PC-9 (cell line): ENCODE results near the gene ULK3. TPM values are rescaled to one million over a fixed set of nuclear protein-coding genes. Genes with fewer than 3 reads are reported as not detected.
A peak's percentile ranks its signal among the peaks of the same experiment; 100 is the strongest.

Experiments
- BruUV-seq: library from RNA; stranded (reverse); fragments of 400-500 nt; replicated peaks from 2 replicates; lab custom pipeline; 2021; lab: Mats Ljungman, UMichigan
- CTCF ChIA-PET: fragments of 300-600 bp; sonication (Branson Sonifier 250); formaldehyde crosslinking; loops from one replicate; lab custom pipeline; 2022; ENCODE audit warnings: antibody characterized with exemption; lab: Charles Lee
- POLR2A ChIA-PET: fragments of 300-600 bp; sonication (Branson Sonifier 250); formaldehyde crosslinking; loops from one replicate; lab custom pipeline; 2022; ENCODE audit warnings: antibody characterized with exemption; ENCODE audit not compliant: unreplicated experiment; lab: Charles Lee
- DNase-seq, 2 experiments: peaks; one replicate each; pipeline versions ENCODE4 v3.0.0 to v3.0.0-alpha.2; 2015 to 2022; ENCODE audit warnings: mixed read lengths in 1 of 2
- H2AFZ ChIP-seq: fragments of 200-600 bp; sonication (generic); 2 replicates; pipeline ENCODE4 v1.8.1; 2017; ENCODE audit warnings: antibody characterized with exemption
- H3F3A ChIP-seq: fragments of 200-600 bp; sonication (generic); 2 replicates; pipeline ENCODE4 v1.8.1; 2017; ENCODE audit warnings: antibody characterized with exemption, mild to moderate bottlenecking, low read depth; ENCODE audit not compliant: insufficient read depth
- H3K27ac ChIP-seq: fragments of 200-600 bp; sonication (generic); 2 replicates; pipeline ENCODE4 v1.6.1; 2016; ENCODE audit warnings: mixed run types
- H3K27me3 ChIP-seq: fragments of 200-600 bp; sonication (generic); 2 replicates; pipeline ENCODE4 v1.6.1; 2016; ENCODE audit warnings: low read depth, mixed run types; ENCODE audit not compliant: insufficient read depth
- H3K36me3 ChIP-seq: fragments of 200-600 bp; sonication (generic); 2 replicates; pipeline ENCODE4 v1.6.1; 2016; ENCODE audit warnings: low read depth, mixed run types
- H3K4me1 ChIP-seq: fragments of 200-600 bp; sonication (generic); replicated peaks from 2 replicates; pipeline ENCODE4 v1.6.1; 2016; ENCODE audit warnings: mixed run types; ENCODE audit not compliant: insufficient read depth
- H3K4me2 ChIP-seq: fragments of 200-600 bp; sonication (generic); 2 replicates; pipeline ENCODE4 v1.6.1; 2017; ENCODE audit warnings: mixed run types
- H3K4me3 ChIP-seq: fragments of 200-600 bp; sonication (generic); 2 replicates; pipeline ENCODE4 v1.6.1; 2016; ENCODE audit warnings: mixed run types
- H3K79me2 ChIP-seq: fragments of 200-600 bp; sonication (generic); 2 replicates; pipeline ENCODE4 v1.6.1; 2017; ENCODE audit warnings: low read depth, mixed run types
- H3K9me2 ChIP-seq: fragments of 200-600 bp; sonication (generic); 2 replicates; pipeline ENCODE4 v1.8.1; 2017; ENCODE audit warnings: mild to moderate bottlenecking; ENCODE audit not compliant: insufficient read depth
- H3K9me3 ChIP-seq: fragments of 200-600 bp; sonication (generic); 2 replicates; pipeline ENCODE4 v1.8.1; 2016; ENCODE audit warnings: low read depth; ENCODE audit not compliant: insufficient read depth
- H4K20me1 ChIP-seq: fragments of 200-600 bp; sonication (generic); 2 replicates; pipeline ENCODE4 v1.8.1; 2017; ENCODE audit not compliant: insufficient read depth
- EZH2 ChIP-seq: fragments of 200-600 bp; sonication (generic); IDR thresholded peaks from 2 replicates; pipeline ENCODE4 v1.8.0; 2017; ENCODE audit warnings: antibody characterized with exemption, low read depth
- intact Hi-C: fragments of 100-400 bp; cut with micrococcal nuclease; formaldehyde crosslinking; loops from one replicate; pipeline ENCODE4 v1.10.0; 2022; ENCODE audit not compliant: unreplicated experiment
- total RNA-seq: library from RNA; stranded (reverse); gene quantifications from 2 replicates; pipeline ENCODE4 v1.2.3, GENCODE V29; 2021
- TF ChIP-seq, protein P1 (sequence below): fragments of 200-600 bp; sonication (generic); conservative IDR thresholded peaks from 2 replicates; pipeline ENCODE4 v1.6.1; 2017; ENCODE audit warnings: mixed run types, antibody characterized with exemption, mild to moderate bottlenecking, moderate library complexity

ULK3 gene
- total RNA-seq, 1 experiment from 2014 or later: 30.2 TPM

DNA sequence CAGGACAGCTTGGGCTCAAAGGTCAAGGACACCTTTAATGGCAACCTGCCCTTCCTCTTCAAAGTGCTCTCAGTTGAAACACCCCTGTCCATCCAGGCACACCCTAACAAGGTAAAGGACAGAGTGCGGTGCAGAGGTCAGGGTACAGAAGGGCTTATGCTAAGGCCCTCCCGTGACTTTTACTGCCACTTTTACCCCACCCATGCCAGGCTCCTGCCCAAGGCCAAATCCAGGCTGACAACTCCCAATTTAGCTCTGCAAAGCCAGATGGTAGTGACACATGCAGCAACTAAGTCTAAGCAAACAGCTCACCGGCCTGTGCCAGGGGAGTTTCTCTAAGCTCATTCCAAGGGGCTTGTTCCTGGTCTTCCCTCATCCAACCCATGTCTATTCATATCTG lies 48.5 kb upstream of the ULK3 start:
- peaks cover 29% of the 10 kb centered on the region for H3K4me1 ChIP-seq
- ChIA-PET CTCF (interaction anchor here (1.6 kb wide), 1 partner anchor 10 kb away, joined by 11 read pairs; no protein-coding TSS in a partner anchor), POLR2A (no interaction called here)
- no TSS peak for BruUV-seq
- H2AFZ ChIP-seq: no peak overlapping the region
- no peaks in the 10 kb centered on the region for H3K36me3 ChIP-seq
- H3K4me2 ChIP-seq: 0 out of 2 replicates have a peak overlapping the region, but pooled peaks have one; percentile 97
- H3K9me2 ChIP-seq: no peaks in the 10 kb centered on the region
- H3K79me2 ChIP-seq: peaks cover 14% of the 10 kb centered on the region
- no peaks in the 10 kb centered on the region; the same call in 1 of the 2 replicates for H3F3A ChIP-seq
- no peak overlapping the region for H3K27ac ChIP-seq
- DNase-seq: no peak
- no peak overlapping the region for H3K4me3 ChIP-seq
- no peaks in the 10 kb centered on the region for H4K20me1 ChIP-seq
- H3K27me3 ChIP-seq: no peaks in the 10 kb centered on the region
- TF ChIP-seq, protein P1, sequence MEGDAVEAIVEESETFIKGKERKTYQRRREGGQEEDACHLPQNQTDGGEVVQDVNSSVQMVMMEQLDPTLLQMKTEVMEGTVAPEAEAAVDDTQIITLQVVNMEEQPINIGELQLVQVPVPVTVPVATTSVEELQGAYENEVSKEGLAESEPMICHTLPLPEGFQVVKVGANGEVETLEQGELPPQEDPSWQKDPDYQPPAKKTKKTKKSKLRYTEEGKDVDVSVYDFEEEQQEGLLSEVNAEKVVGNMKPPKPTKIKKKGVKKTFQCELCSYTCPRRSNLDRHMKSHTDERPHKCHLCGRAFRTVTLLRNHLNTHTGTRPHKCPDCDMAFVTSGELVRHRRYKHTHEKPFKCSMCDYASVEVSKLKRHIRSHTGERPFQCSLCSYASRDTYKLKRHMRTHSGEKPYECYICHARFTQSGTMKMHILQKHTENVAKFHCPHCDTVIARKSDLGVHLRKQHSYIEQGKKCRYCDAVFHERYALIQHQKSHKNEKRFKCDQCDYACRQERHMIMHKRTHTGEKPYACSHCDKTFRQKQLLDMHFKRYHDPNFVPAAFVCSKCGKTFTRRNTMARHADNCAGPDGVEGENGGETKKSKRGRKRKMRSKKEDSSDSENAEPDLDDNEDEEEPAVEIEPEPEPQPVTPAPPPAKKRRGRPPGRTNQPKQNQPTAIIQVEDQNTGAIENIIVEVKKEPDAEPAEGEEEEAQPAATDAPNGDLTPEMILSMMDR: no peak
- TF ChIP-seq EZH2: no peak
- H3K9me3 ChIP-seq: no peaks in the 10 kb centered on the region
- intact Hi-C loops: no loop called here

DNA sequence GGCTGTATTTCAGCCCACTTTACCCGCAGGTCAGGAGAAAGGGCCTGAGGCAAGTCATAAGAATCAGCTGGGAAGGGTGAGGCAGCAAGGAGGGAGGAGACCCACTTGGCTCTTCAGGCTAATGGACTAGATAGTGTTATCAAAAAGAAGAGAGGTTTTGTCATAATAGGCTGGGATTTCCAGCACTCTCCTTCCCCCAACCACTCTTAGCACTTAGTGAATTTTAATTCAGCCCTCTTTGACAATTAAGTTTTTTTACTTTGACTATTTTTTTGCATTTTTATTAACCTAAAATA lies 47.7 kb upstream of the ULK3 start:
- intact Hi-C loops: no loop called here
- peak overlapping the region; percentile 97 for H3K4me2 ChIP-seq
- BruUV-seq: no TSS peak
- H3K9me3 ChIP-seq: no peaks in the 10 kb centered on the region
- H3K27me3 ChIP-seq: no peaks in the 10 kb centered on the region
- peaks cover 14% of the 10 kb centered on the region for H3K79me2 ChIP-seq
- H3K4me3 ChIP-seq: peak overlapping the region; percentile 70
- no peak overlapping the region for H3K27ac ChIP-seq
- CTCF ChIA-PET: interaction anchor here (0.6 kb wide), 1 partner anchor 17 kb away, joined by 3 read pairs; the partner anchor contains the start of gene SCAMP2
- H3K36me3 ChIP-seq: no peaks in the 10 kb centered on the region
- H2AFZ ChIP-seq: peak overlapping the region; percentile 78
- H3K9me2 ChIP-seq: no peaks in the 10 kb centered on the region
- no peaks in the 10 kb centered on the region for H4K20me1 ChIP-seq
- peaks cover 29% of the 10 kb centered on the region for H3K4me1 ChIP-seq
- POLR2A ChIA-PET: interaction anchor here (0.6 kb wide), 1 partner anchor 27 kb away, joined by 4 read pairs; no protein-coding TSS in a partner anchor
- no peak for DNase-seq
- no peaks in the 10 kb centered on the region; the same call in 1 of the 2 replicates for H3F3A ChIP-seq
- TF ChIP-seq, protein P1: no peak
- no peak for TF ChIP-seq EZH2

DNA sequence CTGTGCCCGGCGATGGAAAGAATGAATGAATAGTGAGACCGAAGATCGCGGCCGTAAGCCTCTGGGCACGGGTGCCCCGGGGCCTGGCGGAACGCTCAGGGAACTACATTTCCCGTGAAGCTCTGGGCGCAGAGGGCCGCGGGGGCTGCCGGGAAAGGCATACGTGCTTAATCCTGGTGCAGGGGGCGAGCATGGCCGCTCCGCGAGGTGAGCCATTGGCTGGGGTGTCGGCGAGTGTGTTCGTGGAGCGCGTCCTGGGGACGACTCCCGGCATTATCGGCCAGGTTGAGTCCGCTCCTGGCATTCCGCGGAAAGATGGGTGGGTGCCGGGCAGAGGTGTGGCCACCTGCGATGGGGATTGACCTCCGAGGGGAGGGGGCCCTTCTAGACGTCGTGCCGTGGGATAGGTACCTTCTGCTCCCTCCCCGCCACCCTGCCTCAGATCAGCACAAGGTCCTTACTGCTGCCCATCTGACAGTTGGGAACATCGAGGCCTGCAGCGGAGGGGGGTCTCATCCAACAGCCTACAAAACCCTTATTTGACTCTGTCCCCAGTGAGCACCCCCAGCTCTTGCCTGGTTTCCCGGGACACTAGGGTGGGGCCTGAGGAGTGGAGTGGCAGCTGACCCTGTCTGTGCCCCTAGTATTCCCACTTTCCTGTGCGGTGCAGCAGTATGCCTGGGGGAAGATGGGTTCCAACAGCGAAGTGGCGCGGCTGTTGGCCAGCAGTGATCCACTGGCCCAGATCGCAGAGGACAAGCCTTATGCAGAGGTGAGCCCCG lies 47.1 kb upstream of the ULK3 start, which contains the start of gene MPI:
MPI (plus strand) TSS at position 160 of the 782 bp plus-strand sequence; CDS start at position 192, 32 bp downstream.
- H3K27ac ChIP-seq: no peak within 1 kb of the TSS
- intact Hi-C loops: no loop called here
- ChIA-PET CTCF (interaction anchor here (0.6 to 1.3 kb wide), 2 partner anchors 14 to 17 kb away, joined by 3 to 5 read pairs; partner anchors contain the start of gene SCAMP2), POLR2A (interaction anchor here (0.6 kb wide), 1 partner anchor 26 kb away, joined by 4 read pairs; no protein-coding TSS in a partner anchor)
- H3K79me2 ChIP-seq: peaks cover 14% of the 10 kb centered on the region
- H4K20me1 ChIP-seq: no peaks in the 10 kb centered on the region
- peaks cover 33% of the 10 kb centered on the region for H3K4me1 ChIP-seq
- H3K4me2 ChIP-seq: peak within 1 kb of the TSS; percentile 97
- no peaks in the 10 kb centered on the region; the same call in 1 of the 2 replicates for H3F3A ChIP-seq
- H3K9me3 ChIP-seq: no peaks in the 10 kb centered on the region
- no peaks in the 10 kb centered on the region for H3K27me3 ChIP-seq
- BruUV-seq: TSS peak; percentile 67
- peak; percentile 63 to 77 for DNase-seq
- no peaks in the 10 kb centered on the region for H3K9me2 ChIP-seq
- no peaks in the 10 kb centered on the region for H3K36me3 ChIP-seq
- TF ChIP-seq EZH2: no peak
- TF ChIP-seq, protein P1: no peak
- H3K4me3 ChIP-seq: peak within 1 kb of the TSS; percentile 70
- peak within 1 kb of the TSS; percentile 78 for H2AFZ ChIP-seq
